HEK293T (cell line): ENCODE measurements around the gene SETD3.

ENCODE experiments used
- BHLHE40 ChIP-seq: fragments of 450-650 bp; IDR thresholded peaks from 2 replicates; pipeline ENCODE4 v1.6.1; 2016; ENCODE audit warnings: mild to moderate bottlenecking, moderate library complexity, borderline replicate concordance
- ELF4 ChIP-seq: fragments of 450-650 bp; IDR thresholded peaks from 2 replicates; pipeline ENCODE4 v1.6.1; 2017; ENCODE audit warnings: antibody characterized with exemption
- FOXA1 ChIP-seq: fragments of 450-650 bp; IDR thresholded peaks from 2 replicates; pipeline ENCODE4 v1.6.1; 2016; ENCODE audit warnings: mild to moderate bottlenecking
- FOXM1 ChIP-seq: fragments of 450-650 bp; IDR thresholded peaks from 2 replicates; pipeline ENCODE4 v1.6.1; 2017; ENCODE audit warnings: mild to moderate bottlenecking, borderline replicate concordance
- HDGF ChIP-seq: fragments of 450-650 bp; IDR thresholded peaks from 2 replicates; pipeline ENCODE4 v1.6.1; 2017; ENCODE audit warnings: antibody characterized with exemption, borderline replicate concordance
- LEF1 ChIP-seq: fragments of 450-650 bp; IDR thresholded peaks from 2 replicates; pipeline ENCODE4 v1.6.1; 2017; ENCODE audit warnings: mild to moderate bottlenecking, borderline replicate concordance
- NFRKB ChIP-seq: fragments of 450-650 bp; IDR thresholded peaks from 2 replicates; pipeline ENCODE4 v1.6.1; 2016; ENCODE audit warnings: mild to moderate bottlenecking, moderate library complexity
- PKNOX1 ChIP-seq: fragments of 450-650 bp; IDR thresholded peaks from 2 replicates; pipeline ENCODE4 v1.6.1; 2016
- SUZ12 ChIP-seq: fragments of 450-650 bp; IDR thresholded peaks from 2 replicates; pipeline ENCODE4 v1.6.1; 2016; ENCODE audit warnings: mild to moderate bottlenecking
- TARDBP ChIP-seq: fragments of 450-650 bp; IDR thresholded peaks from 2 replicates; pipeline ENCODE4 v1.6.1; 2016
- ZNF384 ChIP-seq: fragments of 450-650 bp; IDR thresholded peaks from 2 replicates; pipeline ENCODE4 v1.6.1; 2016

- TF ChIP-seq PKNOX1 (no peak), SUZ12 (no peak), ELF4 (no peak), HDGF (no peak), LEF1 (no peak), ZNF384 (no peak), FOXM1 (no peak), NFRKB (no peak), BHLHE40 (no peak), FOXA1 (no peak), TARDBP (no peak)
These were observed 37.2 kb upstream of the SETD3 start for GRCh38 chr14:99517643-99518381.
